GM12891 (cell line): ENCODE measurements around the gene P2RY4.

Experiments used
- PAX5 ChIP-seq: IDR thresholded peaks from 2 replicates; pipeline ENCODE4 v1.6.1; 2011; ENCODE audit warnings: low read length, moderate library complexity, mild to moderate bottlenecking; ENCODE audit not compliant: insufficient read depth, severe bottlenecking
- POLR2A ChIP-seq: IDR thresholded peaks from 2 replicates; pipeline ENCODE4 v1.6.1; 2011; ENCODE audit warnings: low read depth, low read length, control low read depth
- POLR2AphosphoS5 ChIP-seq: IDR thresholded peaks from 2 replicates; pipeline ENCODE4 v1.6.1; 2011; ENCODE audit warnings: low read depth, low read length, control low read depth
- SPI1 ChIP-seq: IDR thresholded peaks from 2 replicates; pipeline ENCODE4 v1.6.1; 2011; ENCODE audit warnings: low read depth, low read length, control low read depth
- TAF1 ChIP-seq: IDR thresholded peaks from 2 replicates; pipeline ENCODE4 v1.6.1; 2011; ENCODE audit warnings: low read depth, low read length, control low read depth

DNA sequence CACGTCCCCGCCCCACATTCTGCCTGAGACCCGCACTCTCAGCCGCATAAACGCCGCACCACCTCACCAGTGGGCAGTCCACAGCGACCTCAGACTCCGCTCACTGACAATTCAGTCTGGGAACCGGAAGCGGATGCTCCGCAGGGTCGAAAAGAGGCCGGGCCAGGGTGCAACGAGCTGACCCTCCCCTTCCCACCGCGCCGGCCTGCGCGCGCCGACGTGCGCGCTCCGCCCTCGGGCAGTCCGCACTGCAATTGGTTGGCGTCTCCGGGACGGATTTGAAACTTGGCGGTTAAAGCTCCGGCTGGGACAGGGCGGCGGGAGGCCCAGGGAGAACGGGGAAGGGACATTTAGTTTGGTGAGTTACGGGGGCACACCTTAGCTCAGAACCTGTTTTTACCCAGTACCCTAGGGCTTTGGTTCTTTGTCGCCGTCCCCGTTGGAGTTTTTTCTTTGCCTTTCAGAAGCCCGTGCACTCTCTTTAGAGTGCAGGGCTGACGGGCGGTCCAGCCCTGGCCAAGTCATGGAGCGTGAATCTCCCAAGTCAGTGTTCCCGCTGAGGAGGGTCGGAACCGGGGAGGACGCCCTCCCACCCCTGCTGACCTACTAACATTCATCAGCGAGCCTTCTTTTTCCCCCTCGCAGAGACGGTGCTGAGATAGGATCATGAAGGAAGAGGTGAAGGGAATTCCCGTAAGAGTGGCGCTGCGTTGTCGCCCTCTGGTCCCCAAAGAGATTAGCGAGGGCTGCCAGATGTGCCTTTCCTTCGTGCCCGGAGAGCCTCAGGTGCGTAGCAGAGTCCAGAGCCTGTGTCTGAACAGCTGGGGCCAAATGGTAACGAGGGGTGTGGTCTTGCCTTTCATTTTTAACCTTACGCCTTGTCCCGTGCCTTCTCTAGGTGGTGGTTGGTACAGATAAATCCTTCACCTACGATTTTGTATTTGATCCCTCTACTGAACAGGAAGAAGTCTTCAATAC, 30.1 kb upstream of the P2RY4 start, which contains the start of the genes KIF4A and PDZD11:
- TF ChIP-seq POLR2AphosphoS5 (0 out of 2 replicates have a peak, but pooled peaks have one; percentile 67), POLR2A (peak; percentile 78), SPI1 (no peak), TAF1 (no peak), PAX5 (no peak)
